Right hindlimb (tissue), 1 donor: ENCODE data around the gene RAB28.

Experiments used
- DNase-seq: peaks from one replicate; pipeline ENCODE4 v3.0.0-alpha.2; 2018

Gene RAB28

GRCh38 chr4:13368217-13368616 is 115.9 kb downstream of the RAB28 start:
- no peak for DNase-seq

DNA sequence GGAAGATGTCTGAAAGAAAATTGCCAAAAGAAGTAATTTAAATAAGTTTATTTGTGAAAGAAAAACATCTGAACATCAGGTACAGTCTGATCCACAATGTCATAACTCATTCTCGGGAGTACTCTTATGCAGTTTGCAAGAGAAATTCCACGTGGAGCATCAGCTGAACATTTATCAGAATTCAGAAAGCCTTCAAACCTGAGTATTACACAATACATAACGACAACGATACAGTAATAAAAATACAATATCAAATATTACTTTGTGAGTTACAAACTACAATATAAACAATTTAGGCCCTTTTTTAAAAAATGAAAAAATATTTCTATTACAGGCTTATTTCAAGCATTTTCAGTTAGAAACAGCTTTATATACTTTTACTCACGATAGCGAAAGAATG is 116.4 kb downstream of the RAB28 start:
- no peak for DNase-seq

DNA sequence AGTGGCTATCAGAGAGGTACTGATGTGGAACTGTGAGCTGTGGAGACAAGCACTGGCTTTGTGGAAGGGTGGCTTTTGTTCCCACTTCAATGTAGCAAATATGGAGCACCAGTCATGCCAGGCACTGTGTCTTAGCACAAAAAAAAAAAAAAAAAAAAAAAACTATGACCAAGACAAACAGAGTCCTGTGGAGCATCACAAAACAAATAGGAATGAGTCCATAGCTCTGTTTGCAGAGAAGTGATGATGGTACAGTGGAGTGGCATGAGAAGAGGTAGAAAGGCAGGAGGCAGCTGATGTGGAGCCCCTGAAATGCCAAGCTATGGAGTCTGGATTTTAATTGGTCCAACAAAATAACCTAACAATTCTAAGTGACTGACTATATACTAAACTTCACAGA is 116.9 kb downstream of the RAB28 start:
- no peak for DNase-seq

DNA sequence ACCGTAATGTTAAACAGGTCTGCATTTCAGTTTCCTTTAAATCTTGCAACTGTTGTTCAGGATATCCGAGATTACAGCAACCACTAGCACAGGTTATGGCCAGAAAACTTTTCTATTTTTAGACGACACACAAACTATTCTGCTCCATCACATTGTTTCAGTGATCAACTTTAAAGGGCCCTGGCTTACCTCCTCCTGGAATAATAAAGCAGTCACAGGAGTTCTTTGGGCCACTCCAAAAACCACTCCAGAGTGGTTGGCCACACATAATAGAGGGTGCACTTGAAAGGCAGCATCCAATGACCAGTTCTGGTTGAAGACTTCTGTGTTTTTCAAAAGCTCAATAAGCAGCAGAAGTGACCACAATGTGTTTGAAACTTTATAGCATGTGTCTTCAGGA is 118.9 kb downstream of the RAB28 start:
- no peak for DNase-seq

GRCh38 chr4:13364653-13365052 is 119.5 kb downstream of the RAB28 start:
- DNase-seq = no peak

DNA sequence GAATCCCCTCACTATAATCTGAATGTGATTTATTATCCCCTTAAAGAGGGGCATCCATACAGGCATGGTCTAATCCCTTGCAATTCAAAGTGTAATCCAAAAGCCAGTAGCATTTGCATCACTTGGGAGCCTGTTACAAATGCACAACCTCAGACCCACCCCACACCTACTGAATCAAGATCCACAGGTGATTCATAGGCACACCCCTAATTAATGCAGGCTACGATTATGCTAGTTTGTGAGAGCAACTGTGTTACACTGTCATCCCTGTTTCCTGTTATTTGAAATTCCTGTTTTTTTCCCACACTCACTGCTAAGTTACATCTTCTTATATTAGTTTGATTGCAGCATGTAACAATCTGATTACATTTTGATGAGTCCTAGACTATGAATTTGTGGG is 120.0 kb downstream of the RAB28 start:
- no peak for DNase-seq

DNA sequence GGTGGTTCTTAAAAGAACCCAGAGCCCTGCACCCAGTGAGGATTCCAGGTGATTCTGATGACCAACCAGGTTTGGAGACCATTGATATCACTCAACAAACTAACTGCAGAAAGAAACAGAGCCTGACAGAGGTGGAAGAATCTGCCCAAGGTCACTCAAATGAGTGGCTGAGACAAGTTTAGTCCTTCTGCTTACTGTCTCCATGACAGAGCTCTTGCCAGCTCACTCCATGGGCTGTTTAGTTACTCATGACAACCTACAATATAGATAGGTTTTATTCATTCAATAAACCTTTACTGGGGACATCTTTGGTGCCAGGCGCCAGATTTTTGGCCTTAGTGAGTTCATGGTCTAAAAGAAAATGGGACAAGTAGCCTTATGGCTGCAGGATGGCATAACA is 124.3 kb downstream of the RAB28 start:
- no peak for DNase-seq

DNA sequence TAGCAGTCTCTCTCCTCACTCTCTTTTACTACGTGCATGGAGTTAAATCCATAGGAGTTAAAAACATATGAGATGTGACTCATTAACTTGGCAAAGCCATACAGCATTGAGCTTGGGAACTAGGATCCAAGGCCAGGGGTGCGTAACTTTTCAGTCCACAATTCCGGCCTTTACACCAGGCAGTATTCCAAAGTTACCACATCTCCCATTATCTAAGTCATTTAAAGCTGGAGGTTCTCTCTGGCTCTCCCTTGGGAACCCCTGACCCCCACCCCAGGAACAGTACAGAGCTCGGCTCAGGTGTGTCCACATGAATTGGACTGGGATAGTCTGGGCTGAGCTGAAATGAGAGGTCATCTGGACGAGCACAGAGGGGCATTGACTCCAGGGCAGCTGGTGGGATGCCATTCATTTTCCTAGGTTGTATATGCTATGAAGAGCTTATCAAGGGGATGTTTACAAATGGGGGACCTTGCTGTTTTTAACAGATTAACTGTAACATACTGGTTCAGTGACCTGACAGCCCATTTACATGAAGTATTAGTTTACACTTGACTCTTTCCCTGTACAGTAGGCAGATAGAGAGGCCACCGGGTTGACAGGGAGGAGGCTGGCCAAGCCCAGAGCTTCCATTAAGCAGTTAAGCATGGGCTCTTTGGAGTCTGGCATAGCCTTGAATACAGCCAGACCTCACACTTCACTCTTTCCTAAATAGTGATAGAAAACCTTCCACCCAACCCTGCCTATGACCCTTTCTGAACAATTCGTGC is 128.8 kb downstream of the RAB28 start:
- no peak for DNase-seq

DNA sequence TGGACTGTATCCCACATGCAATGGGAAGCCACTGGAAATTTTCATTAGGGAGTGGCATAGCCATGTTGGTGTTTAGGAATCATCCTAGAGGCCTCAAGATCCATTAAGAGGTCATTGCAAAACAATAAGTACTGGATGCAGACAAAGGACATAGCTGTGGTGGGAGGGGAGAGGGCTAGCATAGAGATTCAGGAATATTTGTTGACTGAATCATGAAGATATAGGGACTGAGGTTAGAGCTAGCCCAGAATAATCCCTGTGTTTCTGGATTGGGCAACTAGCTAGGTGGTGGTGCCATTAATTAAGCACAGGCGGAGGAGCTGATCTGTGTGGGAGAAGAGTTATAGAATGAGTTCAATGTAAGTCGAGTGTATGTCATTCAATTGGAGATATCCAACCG is 135.0 kb downstream of the RAB28 start:
- DNase-seq = no peak

GRCh38 chr4:13348216-13348615 is 135.9 kb downstream of the RAB28 start:
- no peak for DNase-seq

GRCh38 chr4:13347517-13348125 is 136.5 kb downstream of the RAB28 start:
- no peak for DNase-seq

DNA sequence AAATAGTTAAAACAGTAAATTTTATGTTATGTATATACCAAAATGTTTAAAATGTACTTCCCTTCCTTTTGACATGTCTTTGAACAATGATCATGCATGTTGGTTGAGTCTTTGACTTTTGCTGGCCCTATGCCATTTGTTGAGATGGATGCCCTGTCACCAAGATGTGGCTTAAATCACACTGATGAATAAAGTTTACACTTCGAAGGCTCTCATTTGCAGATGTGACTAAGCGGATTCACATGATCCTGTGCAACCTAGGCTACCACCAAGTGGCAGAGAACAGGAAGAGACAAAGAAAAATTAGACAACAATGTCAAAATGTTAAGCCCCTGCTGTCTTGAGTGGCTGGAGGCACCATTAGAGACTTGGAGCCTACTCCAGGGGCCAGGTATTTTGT is 139.9 kb downstream of the RAB28 start:
- no peak for DNase-seq

DNA sequence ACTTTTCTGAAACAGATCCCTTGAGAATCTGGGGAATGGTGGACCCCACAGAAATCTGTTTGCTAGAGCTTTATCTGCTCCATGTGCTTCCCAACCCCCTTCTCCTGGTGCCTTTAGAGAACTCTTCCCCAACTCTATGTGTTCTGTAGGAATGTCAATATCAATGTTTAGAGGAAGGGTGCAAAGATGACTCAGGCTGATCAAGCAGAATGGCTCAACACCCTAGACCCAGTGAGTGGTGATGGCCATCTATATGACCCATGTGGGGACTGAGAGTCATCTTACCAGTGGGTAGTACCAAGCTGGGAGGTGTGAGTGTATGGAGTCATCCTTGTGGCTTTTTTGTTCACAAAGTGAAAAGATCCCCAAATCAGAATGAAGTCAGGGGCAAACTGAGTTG is 143.5 kb downstream of the RAB28 start:
- no peak for DNase-seq

- DNase-seq = no peak
These were observed 152.3 kb downstream of the RAB28 start for GRCh38 chr4:13331827-13332226.

GRCh38 chr4:13329963-13330362 is 154.2 kb downstream of the RAB28 start:
- no peak for DNase-seq

DNA sequence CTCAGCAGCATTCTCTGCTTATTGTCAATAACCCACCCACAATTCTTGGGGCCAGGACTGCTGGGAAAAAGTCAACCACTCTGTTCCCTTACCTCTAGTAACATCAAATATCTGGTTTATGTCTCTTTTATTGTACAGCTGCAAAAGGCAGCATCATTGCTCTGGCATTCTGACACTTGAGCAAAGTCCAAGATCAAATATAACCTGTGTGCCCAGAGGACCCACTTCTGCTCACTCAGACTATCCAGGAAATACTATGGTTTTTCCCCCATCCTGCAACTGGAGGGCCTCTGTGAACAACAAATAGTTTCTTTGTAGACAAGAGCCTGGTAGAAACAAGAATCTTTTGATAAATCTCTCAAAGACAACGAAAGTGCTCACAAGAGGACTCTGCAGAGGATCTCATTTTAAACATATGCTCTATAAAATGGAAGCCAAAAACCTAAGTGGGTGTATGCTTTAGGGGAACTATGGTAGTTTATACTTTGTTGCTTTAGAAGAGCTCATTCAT is 154.7 kb downstream of the RAB28 start:
- DNase-seq = no peak

GRCh38 chr4:13328591-13328990 is 155.5 kb downstream of the RAB28 start:
- no peak for DNase-seq

GRCh38 chr4:13327991-13328390 is 156.1 kb downstream of the RAB28 start:
- no peak for DNase-seq

DNA sequence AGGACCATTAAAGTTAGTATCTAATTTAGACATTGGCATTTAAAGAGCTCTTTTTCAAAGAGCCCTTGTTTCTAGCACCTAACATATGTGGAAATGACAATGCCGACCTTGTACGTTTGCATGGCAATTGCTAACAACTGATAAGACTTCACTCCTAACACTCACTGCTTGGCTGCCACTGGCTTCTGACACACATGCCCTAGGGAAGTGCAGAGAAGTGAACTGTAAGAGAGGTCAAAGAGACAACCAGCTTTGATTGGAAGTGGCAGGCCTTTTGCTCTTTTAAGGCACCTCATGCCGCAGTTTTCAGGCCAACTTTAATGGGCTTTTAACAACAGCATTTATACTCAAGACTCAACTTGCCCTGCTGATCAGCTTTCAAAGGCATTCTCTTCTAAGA is 158.4 kb downstream of the RAB28 start:
- DNase-seq = no peak

- no peak for DNase-seq
These were observed 160.2 kb downstream of the RAB28 start for GRCh38 chr4:13323921-13324320.

- DNase-seq = no peak
These were observed 161.4 kb downstream of the RAB28 start for GRCh38 chr4:13322681-13323101.
